ENCODE data around the gene NID1. TPM values are rescaled to one million over a fixed set of nuclear protein-coding genes. Genes with fewer than 3 reads are reported as not detected.
A peak's percentile ranks its signal among the peaks of the same experiment; 100 is the strongest.

The NID1 gene
- total RNA-seq, 1 experiment from 2014 or later: 0.32 TPM

DNA sequence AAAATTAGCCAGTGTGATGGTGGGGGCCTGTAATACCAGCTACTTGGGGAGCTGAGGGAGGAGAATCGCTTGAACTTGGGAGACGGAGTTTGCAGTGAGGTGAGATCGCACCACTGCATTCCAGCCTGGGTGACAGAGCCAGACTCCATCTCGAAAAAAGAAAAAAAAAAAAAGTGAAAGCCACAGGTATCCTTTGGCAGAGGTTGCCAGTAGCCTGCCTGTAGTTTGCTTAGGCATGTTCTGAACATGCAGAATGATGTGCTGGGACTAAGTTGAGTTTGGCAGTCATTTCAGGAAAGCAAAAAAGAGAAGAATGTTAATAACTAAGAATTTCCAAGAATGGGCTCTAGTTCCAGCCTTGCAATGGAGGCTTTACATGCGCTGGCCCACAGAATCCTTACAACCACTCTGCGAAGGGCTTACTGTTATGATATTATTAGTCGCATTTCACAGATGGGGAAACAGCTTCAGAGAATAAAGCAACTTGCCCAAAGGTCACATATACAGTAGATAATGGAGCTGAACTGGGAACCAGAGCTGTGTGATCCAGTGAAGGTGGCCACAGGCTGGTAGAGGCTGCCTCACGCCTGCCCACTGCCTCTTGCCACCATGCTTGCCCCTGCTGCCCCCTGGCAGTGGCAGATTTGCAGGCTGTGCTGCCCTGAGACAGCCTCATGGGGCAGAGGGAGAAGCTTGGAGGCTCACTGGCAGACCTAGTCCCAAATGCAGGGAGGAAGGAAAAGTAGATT lies 131.7 kb downstream of the NID1 start:
- DNase-seq (ENCODE audit: low read depth, low spot score) (no peak), ATAC-seq (peak; percentile 69; the same call in 1 of the 2 replicates)
- POLR2A ChIA-PET: no interaction called here
- CTCF ChIA-PET: no interaction called here
- no peaks in the 10 kb centered on the region for H3K9me3 ChIP-seq (ENCODE audit: control insufficient read depth in 1 of 2, insufficient read depth in 1 of 2, low read depth in 1 of 2, low read length in 2 of 2)
- BruUV-seq (replicated peaks): no TSS peak
- no peaks in the 10 kb centered on the region for H4K20me1 ChIP-seq (ENCODE audit: insufficient read depth)
- intact Hi-C loops (cut with micrococcal nuclease): no loop called here
- TF ChIP-seq, protein P1, sequence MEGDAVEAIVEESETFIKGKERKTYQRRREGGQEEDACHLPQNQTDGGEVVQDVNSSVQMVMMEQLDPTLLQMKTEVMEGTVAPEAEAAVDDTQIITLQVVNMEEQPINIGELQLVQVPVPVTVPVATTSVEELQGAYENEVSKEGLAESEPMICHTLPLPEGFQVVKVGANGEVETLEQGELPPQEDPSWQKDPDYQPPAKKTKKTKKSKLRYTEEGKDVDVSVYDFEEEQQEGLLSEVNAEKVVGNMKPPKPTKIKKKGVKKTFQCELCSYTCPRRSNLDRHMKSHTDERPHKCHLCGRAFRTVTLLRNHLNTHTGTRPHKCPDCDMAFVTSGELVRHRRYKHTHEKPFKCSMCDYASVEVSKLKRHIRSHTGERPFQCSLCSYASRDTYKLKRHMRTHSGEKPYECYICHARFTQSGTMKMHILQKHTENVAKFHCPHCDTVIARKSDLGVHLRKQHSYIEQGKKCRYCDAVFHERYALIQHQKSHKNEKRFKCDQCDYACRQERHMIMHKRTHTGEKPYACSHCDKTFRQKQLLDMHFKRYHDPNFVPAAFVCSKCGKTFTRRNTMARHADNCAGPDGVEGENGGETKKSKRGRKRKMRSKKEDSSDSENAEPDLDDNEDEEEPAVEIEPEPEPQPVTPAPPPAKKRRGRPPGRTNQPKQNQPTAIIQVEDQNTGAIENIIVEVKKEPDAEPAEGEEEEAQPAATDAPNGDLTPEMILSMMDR (IDR thresholded peaks at IDR 0.05 in 2 of 3, conservative IDR thresholded peaks at IDR 0.05 in 1 of 3; ENCODE audit: borderline replicate concordance in 1 of 3, insufficient read depth in 1 of 3, low read depth in 2 of 3, low read length in 2 of 3): peak in 2 of 3 experiments; percentile 15 to 21; a peak in 2 of 6 replicates
- TF ChIP-seq ZFX (IDR thresholded peaks at IDR 0.05) (no peak), RAD21 (IDR thresholded peaks at IDR 0.05; ENCODE audit: low read depth) (peak; percentile 49)
- H3K4me3 ChIP-seq (replicated peaks in 1 of 2; ENCODE audit: low read depth in 1 of 2, low read length in 2 of 2): no peak overlapping the region
- H3K9ac ChIP-seq (ENCODE audit: low read length): no peak overlapping the region
- peaks cover 0 to 2% of the 10 kb centered on the region in 2 experiments; a peak in 1 of 4 replicates for H3K4me1 ChIP-seq (ENCODE audit: control insufficient read depth in 1 of 2, insufficient read depth in 2 of 2, low read length in 2 of 2)
- no peak overlapping the region for H3K27ac ChIP-seq (ENCODE audit: low read depth, low read length)
- no peaks in the 10 kb centered on the region for H3K79me2 ChIP-seq (ENCODE audit: insufficient read depth, low read length)
- no peak overlapping the region for H2AFZ ChIP-seq (ENCODE audit: low read depth, low read length, poor library complexity, severe bottlenecking)
- no peaks in the 10 kb centered on the region for H3K27me3 ChIP-seq (ENCODE audit: insufficient read depth, low read length)
- no peak overlapping the region for H3K4me2 ChIP-seq (ENCODE audit: low read length)
- RAD21 ChIA-PET (ENCODE audit: low non-redundant PET in 1 of 2, low total read pairs in 2 of 2, uncharacterized antibody in 2 of 2, unreplicated experiment in 2 of 2): no interaction called here
- no peaks in the 10 kb centered on the region for H3K36me3 ChIP-seq (ENCODE audit: control insufficient read depth in 1 of 2, insufficient read depth in 2 of 2, low read length in 2 of 2)
- H3K9me2 ChIP-seq (ENCODE audit: insufficient read depth): no peaks in the 10 kb centered on the region; the same call in 1 of the 2 replicates

DNA sequence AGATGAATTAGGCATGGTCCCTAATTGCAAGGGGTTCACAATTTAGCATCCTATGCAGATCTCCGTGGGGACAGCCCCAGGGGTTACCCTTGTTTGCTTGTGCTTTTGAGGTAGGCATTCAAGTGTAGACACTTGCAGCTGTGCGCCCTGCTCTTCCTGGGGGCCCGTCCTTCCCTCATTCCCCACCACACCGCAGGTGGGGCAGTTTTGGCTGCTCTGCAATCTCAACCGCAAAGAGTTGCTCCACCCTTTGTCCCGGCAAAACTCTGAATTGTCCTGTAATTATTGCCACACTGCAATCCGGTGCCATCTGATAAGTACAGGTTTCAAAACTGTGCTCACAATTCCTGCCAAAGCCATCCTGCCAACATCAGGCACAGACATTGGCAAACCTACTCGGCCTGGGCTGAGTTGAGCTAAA lies 132.8 kb downstream of the NID1 start:
- intact Hi-C loops (cut with micrococcal nuclease): no loop called here
- H2AFZ ChIP-seq (ENCODE audit: low read depth, low read length, poor library complexity, severe bottlenecking): no peak overlapping the region
- H3K79me2 ChIP-seq (ENCODE audit: insufficient read depth, low read length): no peaks in the 10 kb centered on the region
- no peak overlapping the region for H3K4me2 ChIP-seq (ENCODE audit: low read length)
- H3K36me3 ChIP-seq (ENCODE audit: control insufficient read depth in 1 of 2, insufficient read depth in 2 of 2, low read length in 2 of 2): no peaks in the 10 kb centered on the region
- no peaks in the 10 kb centered on the region for H4K20me1 ChIP-seq (ENCODE audit: insufficient read depth)
- no TSS peak for BruUV-seq (replicated peaks)
- no peak overlapping the region for H3K27ac ChIP-seq (ENCODE audit: low read depth, low read length)
- H3K27me3 ChIP-seq (ENCODE audit: insufficient read depth, low read length): no peaks in the 10 kb centered on the region
- RAD21 ChIA-PET (ENCODE audit: low non-redundant PET in 1 of 2, low total read pairs in 2 of 2, uncharacterized antibody in 2 of 2, unreplicated experiment in 2 of 2): no interaction called here
- POLR2A ChIA-PET: no interaction called here
- DNase-seq (ENCODE audit: low read depth, low spot score): no peak
- H3K4me1 ChIP-seq (ENCODE audit: control insufficient read depth in 1 of 2, insufficient read depth in 2 of 2, low read length in 2 of 2): peaks cover 0 to 2% of the 10 kb centered on the region in 2 experiments; a peak in 1 of 4 replicates
- no peak overlapping the region for H3K4me3 ChIP-seq (replicated peaks in 1 of 2; ENCODE audit: low read depth in 1 of 2, low read length in 2 of 2)
- CTCF ChIA-PET: no interaction called here
- no peaks in the 10 kb centered on the region; the same call in 1 of the 2 replicates for H3K9me2 ChIP-seq (ENCODE audit: insufficient read depth)
- no peak for ATAC-seq
- no peaks in the 10 kb centered on the region for H3K9me3 ChIP-seq (ENCODE audit: control insufficient read depth in 1 of 2, insufficient read depth in 1 of 2, low read depth in 1 of 2, low read length in 2 of 2)
- H3K9ac ChIP-seq (ENCODE audit: low read length): no peak overlapping the region
- TF ChIP-seq RAD21 (IDR thresholded peaks at IDR 0.05; ENCODE audit: low read depth): no peak
- no peak for TF ChIP-seq CBX3 (IDR thresholded peaks at IDR 0.05; ENCODE audit: low read depth)
- TF ChIP-seq, protein P2, sequence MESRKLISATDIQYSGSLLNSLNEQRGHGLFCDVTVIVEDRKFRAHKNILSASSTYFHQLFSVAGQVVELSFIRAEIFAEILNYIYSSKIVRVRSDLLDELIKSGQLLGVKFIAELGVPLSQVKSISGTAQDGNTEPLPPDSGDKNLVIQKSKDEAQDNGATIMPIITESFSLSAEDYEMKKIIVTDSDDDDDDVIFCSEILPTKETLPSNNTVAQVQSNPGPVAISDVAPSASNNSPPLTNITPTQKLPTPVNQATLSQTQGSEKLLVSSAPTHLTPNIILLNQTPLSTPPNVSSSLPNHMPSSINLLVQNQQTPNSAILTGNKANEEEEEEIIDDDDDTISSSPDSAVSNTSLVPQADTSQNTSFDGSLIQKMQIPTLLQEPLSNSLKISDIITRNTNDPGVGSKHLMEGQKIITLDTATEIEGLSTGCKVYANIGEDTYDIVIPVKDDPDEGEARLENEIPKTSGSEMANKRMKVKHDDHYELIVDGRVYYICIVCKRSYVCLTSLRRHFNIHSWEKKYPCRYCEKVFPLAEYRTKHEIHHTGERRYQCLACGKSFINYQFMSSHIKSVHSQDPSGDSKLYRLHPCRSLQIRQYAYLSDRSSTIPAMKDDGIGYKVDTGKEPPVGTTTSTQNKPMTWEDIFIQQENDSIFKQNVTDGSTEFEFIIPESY (IDR thresholded peaks at IDR 0.05; ENCODE audit: extremely low read depth, insufficient replicate concordance, low read length): no peak
- no peak for TF ChIP-seq SIN3A (IDR thresholded peaks at IDR 0.05; ENCODE audit: low read depth)
- TF ChIP-seq, protein P1 (IDR thresholded peaks at IDR 0.05 in 2 of 3, conservative IDR thresholded peaks at IDR 0.05 in 1 of 3; ENCODE audit: borderline replicate concordance in 1 of 3, insufficient read depth in 1 of 3, low read depth in 2 of 3, low read length in 2 of 3): no peak
- TF ChIP-seq CEBPB (IDR thresholded peaks at IDR 0.05; ENCODE audit: low read depth): no peak
- no peak for TF ChIP-seq SRF (IDR thresholded peaks at IDR 0.05; ENCODE audit: low read depth)
- TF ChIP-seq YY1 (IDR thresholded peaks at IDR 0.05; ENCODE audit: extremely low read depth, insufficient replicate concordance, low read depth, low read length): no peak

All from HCT116 (cell line).